Glutamatergic neuron (in vitro differentiated cells): ENCODE data around the gene CERS5. TPM values are rescaled to one million over a fixed set of nuclear protein-coding genes. Genes with fewer than 3 reads are reported as not detected.

Experiments used
- DNase-seq: peaks from one replicate; pipeline ENCODE4 v3.0.0; 2022
- H3K27ac Mint-ChIP-seq: one replicate; pipeline ENCODE4 v1.8.0; 2020; ENCODE audit warnings: mild to moderate bottlenecking, mixed read lengths, inconsistent platforms; ENCODE audit not compliant: unreplicated experiment
- H3K27me3 Mint-ChIP-seq: one replicate; pipeline ENCODE4 v1.8.0; 2020; ENCODE audit warnings: mild to moderate bottlenecking, moderate library complexity, mixed read lengths, inconsistent platforms; ENCODE audit not compliant: unreplicated experiment
- H3K36me3 Mint-ChIP-seq: one replicate; pipeline ENCODE4 v1.8.0; 2020; ENCODE audit warnings: mild to moderate bottlenecking, mixed read lengths, inconsistent platforms; ENCODE audit not compliant: unreplicated experiment
- H3K4me1 Mint-ChIP-seq: one replicate; pipeline ENCODE4 v1.8.0; 2020; ENCODE audit warnings: mild to moderate bottlenecking, low read depth, mixed read lengths, inconsistent platforms; ENCODE audit not compliant: unreplicated experiment
- H3K4me3 Mint-ChIP-seq: one replicate; pipeline ENCODE4 v1.8.0; 2020; ENCODE audit warnings: mild to moderate bottlenecking, mixed read lengths, inconsistent platforms; ENCODE audit not compliant: unreplicated experiment
- H3K9me3 Mint-ChIP-seq: one replicate; pipeline ENCODE4 v1.8.0; 2020; ENCODE audit warnings: mild to moderate bottlenecking, moderate library complexity, mixed read lengths, inconsistent platforms; ENCODE audit not compliant: unreplicated experiment
- CTCF ChIP-seq: fragments of 200-600 bp; sonication (generic); IDR thresholded peaks from one replicate; pipeline ENCODE4 v1.5.0; 2021; ENCODE audit not compliant: partially characterized antibody, unreplicated experiment
- total RNA-seq: library from RNA; stranded (reverse); fragmentation: NEBNext Ultra II Directional; extraction: Animal tissue kit (Norgen Biotek cat#: 25700); gene quantifications from one replicate; pipeline ENCODE4 v1.2.1, GENCODE V29; 2021; ENCODE audit not compliant: unreplicated experiment

CERS5 gene
- total RNA-seq, 1 donor from 2014 or later, result 125 TPM

DNA sequence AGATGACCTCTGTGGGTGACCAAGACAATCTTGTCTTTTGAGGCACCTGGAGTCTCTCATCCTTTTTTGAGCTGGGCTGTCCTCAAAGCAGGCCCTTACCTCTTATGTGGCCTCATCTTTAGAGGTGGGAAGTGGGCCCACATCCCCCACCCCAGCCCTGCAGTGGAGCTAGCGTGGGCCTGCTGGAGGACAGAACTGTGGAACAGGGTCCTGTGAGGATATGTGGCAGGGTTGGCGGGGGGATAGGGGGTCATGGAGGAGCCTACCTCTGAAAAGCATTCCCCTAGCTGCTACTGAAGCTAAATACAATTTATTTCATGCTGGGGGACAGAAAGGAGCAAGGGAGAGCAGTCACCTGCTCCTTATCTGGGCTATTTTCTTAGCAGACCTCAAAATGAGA lies 63.8 kb downstream of the CERS5 start:
- DNase-seq, result no peak
- no peak overlapping the region for H3K27ac Mint-ChIP-seq
- H3K27me3 Mint-ChIP-seq, result peaks cover 4% of the 10 kb centered on the region
- peaks cover 6% of the 10 kb centered on the region for H3K36me3 Mint-ChIP-seq
- no peak overlapping the region for H3K4me3 Mint-ChIP-seq
- peaks cover 6% of the 10 kb centered on the region for H3K4me1 Mint-ChIP-seq
- TF ChIP-seq CTCF, result no peak
- peaks cover 4% of the 10 kb centered on the region for H3K9me3 Mint-ChIP-seq

DNA sequence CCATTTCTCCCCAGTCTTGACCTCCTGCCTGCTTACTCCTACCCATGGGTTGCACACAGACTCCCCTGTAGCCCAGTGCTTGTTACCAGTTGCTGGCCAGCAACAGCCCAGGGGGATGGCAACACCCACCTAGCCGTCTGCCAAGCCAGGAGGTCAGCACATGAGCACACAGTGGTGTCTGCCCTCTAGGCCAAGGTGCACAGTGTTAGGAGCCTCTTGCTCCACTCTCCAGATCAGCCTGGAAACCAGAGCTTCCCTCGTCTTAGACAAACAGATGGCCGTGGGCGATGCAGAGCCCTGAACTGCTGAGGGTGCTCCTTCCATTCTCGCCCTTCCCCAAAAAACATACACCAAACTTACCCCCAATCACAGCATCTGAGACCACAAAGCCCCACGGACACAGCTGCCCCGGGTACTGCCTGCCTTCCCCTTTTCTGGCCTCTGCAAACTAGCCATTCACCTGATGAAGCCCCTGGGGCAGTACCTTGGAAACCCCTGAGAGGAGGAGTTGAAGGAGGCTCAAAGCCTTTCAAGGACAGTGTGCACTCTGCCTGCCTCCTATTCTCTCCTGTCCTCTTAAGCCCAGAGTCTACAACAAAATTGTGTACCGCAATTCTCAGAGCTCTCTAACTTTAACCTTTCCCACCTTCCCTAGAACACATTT lies 64.4 kb downstream of the CERS5 start:
- Mint-ChIP-seq H3K27ac (no peak overlapping the region), H3K4me3 (peak overlapping the region; percentile 18), H3K4me1 (peaks cover 5% of the 10 kb centered on the region), H3K36me3 (peaks cover 6% of the 10 kb centered on the region), H3K27me3 (peaks cover 4% of the 10 kb centered on the region), H3K9me3 (peaks cover 4% of the 10 kb centered on the region)
- no peak for TF ChIP-seq CTCF
- DNase-seq, result no peak

DNA sequence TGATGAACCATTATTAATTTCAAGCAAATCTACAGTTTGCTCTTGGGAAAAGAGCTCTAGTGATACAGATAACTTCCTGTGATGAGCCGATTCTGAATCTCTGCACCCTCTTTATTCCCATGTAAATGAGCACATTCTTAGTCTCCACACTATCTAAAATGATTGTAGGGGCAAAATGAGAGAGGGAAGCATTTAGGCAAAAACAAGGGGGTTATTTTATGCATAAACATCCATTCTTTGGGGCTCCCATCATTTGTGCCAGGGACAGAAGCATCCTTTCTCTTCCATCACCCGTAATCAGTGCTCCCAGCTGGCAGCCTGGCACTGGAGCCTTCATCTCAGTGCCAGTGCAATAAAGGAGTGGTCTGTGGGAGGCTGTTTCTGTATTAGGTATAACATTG lies 65.0 kb downstream of the CERS5 start:
- H3K4me3 Mint-ChIP-seq, result no peak overlapping the region
- peaks cover 5% of the 10 kb centered on the region for H3K4me1 Mint-ChIP-seq
- H3K9me3 Mint-ChIP-seq, result peaks cover 4% of the 10 kb centered on the region
- no peak for DNase-seq
- peaks cover 6% of the 10 kb centered on the region for H3K36me3 Mint-ChIP-seq
- no peak for TF ChIP-seq CTCF
- no peak overlapping the region for H3K27ac Mint-ChIP-seq
- H3K27me3 Mint-ChIP-seq, result peaks cover 4% of the 10 kb centered on the region

GRCh38 chr12:50101663-50102062 lies 65.5 kb downstream of the CERS5 start:
- H3K9me3 Mint-ChIP-seq, result peaks cover 4% of the 10 kb centered on the region
- peaks cover 6% of the 10 kb centered on the region for H3K36me3 Mint-ChIP-seq
- no peak overlapping the region for H3K4me3 Mint-ChIP-seq
- DNase-seq, result no peak
- no peak overlapping the region for H3K27ac Mint-ChIP-seq
- TF ChIP-seq CTCF, result peak; percentile 56
- H3K4me1 Mint-ChIP-seq, result peaks cover 5% of the 10 kb centered on the region
- peaks cover 4% of the 10 kb centered on the region for H3K27me3 Mint-ChIP-seq

- H3K27ac Mint-ChIP-seq, result no peak overlapping the region
- no peak for TF ChIP-seq CTCF
- DNase-seq, result no peak
- peaks cover 4% of the 10 kb centered on the region for H3K9me3 Mint-ChIP-seq
- peaks cover 6% of the 10 kb centered on the region for H3K36me3 Mint-ChIP-seq
- H3K4me1 Mint-ChIP-seq, result peaks cover 5% of the 10 kb centered on the region
- H3K4me3 Mint-ChIP-seq, result no peak overlapping the region
- no peaks in the 10 kb centered on the region for H3K27me3 Mint-ChIP-seq
These were observed 66.6 kb downstream of the CERS5 start for GRCh38 chr12:50100561-50100960.
